Activated naive CD8-positive, alpha-beta T cell treated with anti-CD3 and anti-CD28 coated beads, Interleukin-2, amount 50 U/mL, for 24 hours (primary cell): Measurements from ENCODE around the gene TMEM39B.
A peak's percentile ranks its signal among the peaks of the same experiment; 100 is the strongest.
"Not testable (repeated sequence)": the region's sequence is repeated elsewhere in the genome, so short reads cannot be mapped to it uniquely, and the experiment has no call there.

ENCODE experiments used
- ATAC-seq: fragments of 150-1000 bp; cut with Tn5 transposase; one replicate; pipeline ENCODE4 v1.10.0; 2021
- DNase-seq: peaks from one replicate; pipeline ENCODE4 v3.0.0; 2021
- H3K27ac Mint-ChIP-seq: one replicate; pipeline ENCODE4 v1.8.0; 2021; ENCODE audit warnings: mild to moderate bottlenecking, mixed read lengths
- H3K27me3 Mint-ChIP-seq: one replicate; pipeline ENCODE4 v1.8.0; 2021; ENCODE audit warnings: mixed read lengths
- H3K36me3 Mint-ChIP-seq: one replicate; pipeline ENCODE4 v1.8.0; 2021; ENCODE audit warnings: low read depth, mixed read lengths
- H3K4me1 Mint-ChIP-seq: one replicate; pipeline ENCODE4 v1.8.0; 2021; ENCODE audit warnings: mixed read lengths
- H3K4me3 Mint-ChIP-seq: one replicate; pipeline ENCODE4 v1.8.0; 2021; ENCODE audit warnings: mild to moderate bottlenecking, moderate library complexity, mixed read lengths
- H3K9me3 Mint-ChIP-seq: one replicate; pipeline ENCODE4 v1.8.0; 2021; ENCODE audit warnings: mixed read lengths

TMEM39B gene

GRCh38 chr1:32113436-32113835, 40.7 kb downstream of the TMEM39B start:
- not testable (repeated sequence) for H3K27me3 Mint-ChIP-seq, DNase-seq, H3K27ac Mint-ChIP-seq, H3K4me3 Mint-ChIP-seq, H3K9me3 Mint-ChIP-seq, ATAC-seq
- Mint-ChIP-seq H3K36me3 (peaks cover 20% of the 10 kb centered on the region), H3K4me1 (peaks cover 71% of the 10 kb centered on the region)

GRCh38 chr1:32114420-32114819, 41.7 kb downstream of the TMEM39B start:
- Mint-ChIP-seq H3K36me3 (peaks cover 15% of the 10 kb centered on the region), H3K9me3 (no peaks in the 10 kb centered on the region), H3K4me3 (no peak overlapping the region), H3K4me1 (peaks cover 69% of the 10 kb centered on the region), H3K27me3 (no peaks in the 10 kb centered on the region), H3K27ac (no peak overlapping the region)
- ATAC-seq (no peak), DNase-seq (no peak)

GRCh38 chr1:32115496-32115895, 42.8 kb downstream of the TMEM39B start:
- Mint-ChIP-seq H3K27ac (no peak overlapping the region), H3K9me3 (no peaks in the 10 kb centered on the region), H3K4me3 (no peak overlapping the region), H3K4me1 (peaks cover 59% of the 10 kb centered on the region), H3K36me3 (peaks cover 12% of the 10 kb centered on the region), H3K27me3 (no peaks in the 10 kb centered on the region)
- ATAC-seq, result no peak
- DNase-seq, result no peak

- no peaks in the 10 kb centered on the region for H3K27me3 Mint-ChIP-seq
- H3K4me1 Mint-ChIP-seq, result peaks cover 59% of the 10 kb centered on the region
- H3K27ac Mint-ChIP-seq, result no peak overlapping the region
Measured at GRCh38 chr1:32116531-32116930, 43.8 kb downstream of the TMEM39B start.

GRCh38 chr1:32122151-32122550, 49.4 kb downstream of the TMEM39B start:
- H3K4me1 Mint-ChIP-seq, result peaks cover 49% of the 10 kb centered on the region
- peak overlapping the region; percentile 66 for H3K27ac Mint-ChIP-seq
- DNase-seq, result no peak
- H3K9me3 Mint-ChIP-seq, result no peaks in the 10 kb centered on the region
- no peak overlapping the region for H3K4me3 Mint-ChIP-seq
- no peak for ATAC-seq
- peaks cover 11% of the 10 kb centered on the region for H3K36me3 Mint-ChIP-seq
- H3K27me3 Mint-ChIP-seq, result no peaks in the 10 kb centered on the region

More at GRCh38 chr1:32116531-32116930, 43.8 kb downstream of the TMEM39B start:
- H3K9me3 Mint-ChIP-seq, result no peaks in the 10 kb centered on the region
- peaks cover 18% of the 10 kb centered on the region for H3K36me3 Mint-ChIP-seq
- H3K4me3 Mint-ChIP-seq, result no peak overlapping the region
- no peak for ATAC-seq
- DNase-seq, result no peak

GRCh38 chr1:32123361-32123760, 50.6 kb downstream of the TMEM39B start:
- not testable (repeated sequence) for H3K27ac Mint-ChIP-seq, H3K9me3 Mint-ChIP-seq, H3K4me3 Mint-ChIP-seq, H3K27me3 Mint-ChIP-seq, ATAC-seq, DNase-seq
- Mint-ChIP-seq H3K4me1 (peaks cover 53% of the 10 kb centered on the region), H3K36me3 (peaks cover 12% of the 10 kb centered on the region)

- no peaks in the 10 kb centered on the region for H3K27me3 Mint-ChIP-seq
- no peak for ATAC-seq
- H3K27ac Mint-ChIP-seq, result no peak overlapping the region
- no peak overlapping the region for H3K4me3 Mint-ChIP-seq
- peaks cover 18% of the 10 kb centered on the region for H3K36me3 Mint-ChIP-seq
- DNase-seq, result no peak
- no peaks in the 10 kb centered on the region for H3K9me3 Mint-ChIP-seq
- peaks cover 54% of the 10 kb centered on the region for H3K4me1 Mint-ChIP-seq
Measured at GRCh38 chr1:32125313-32125712, 52.6 kb downstream of the TMEM39B start.

- Mint-ChIP-seq H3K36me3 (peaks cover 16% of the 10 kb centered on the region), H3K27ac (no peak overlapping the region), H3K27me3 (no peaks in the 10 kb centered on the region), H3K4me1 (peaks cover 41% of the 10 kb centered on the region), H3K9me3 (no peaks in the 10 kb centered on the region), H3K4me3 (no peak overlapping the region)
- no peak for ATAC-seq
- DNase-seq, result no peak
Measured at GRCh38 chr1:32126770-32127169, 54.0 kb downstream of the TMEM39B start.

- Mint-ChIP-seq H3K27me3 (no peaks in the 10 kb centered on the region), H3K9me3 (no peaks in the 10 kb centered on the region), H3K36me3 (peaks cover 16% of the 10 kb centered on the region), H3K4me1 (peaks cover 33% of the 10 kb centered on the region), H3K4me3 (no peak overlapping the region), H3K27ac (peak overlapping the region; percentile 1)
- ATAC-seq (no peak), DNase-seq (no peak)
Measured at GRCh38 chr1:32127409-32128198, 54.9 kb downstream of the TMEM39B start.

- peaks cover 16% of the 10 kb centered on the region for H3K36me3 Mint-ChIP-seq
Measured at GRCh38 chr1:32128479-32128878, 55.7 kb downstream of the TMEM39B start.

GRCh38 chr1:32128964-32129363, 56.2 kb downstream of the TMEM39B start:
- ATAC-seq (no peak), DNase-seq (no peak)
- Mint-ChIP-seq H3K4me3 (no peak overlapping the region), H3K4me1 (peaks cover 24% of the 10 kb centered on the region), H3K27ac (no peak overlapping the region), H3K27me3 (no peaks in the 10 kb centered on the region), H3K36me3 (peaks cover 16% of the 10 kb centered on the region), H3K9me3 (no peaks in the 10 kb centered on the region)

More at GRCh38 chr1:32128479-32128878, 55.7 kb downstream of the TMEM39B start:
- no peaks in the 10 kb centered on the region for H3K27me3 Mint-ChIP-seq
- H3K4me1 Mint-ChIP-seq, result peaks cover 25% of the 10 kb centered on the region
- H3K27ac Mint-ChIP-seq, result no peak overlapping the region
- H3K9me3 Mint-ChIP-seq, result no peaks in the 10 kb centered on the region
- DNase-seq, result no peak
- H3K4me3 Mint-ChIP-seq, result no peak overlapping the region
- ATAC-seq, result no peak

GRCh38 chr1:32133950-32134280, 61.2 kb downstream of the TMEM39B start:
- not testable (repeated sequence) for H3K9me3 Mint-ChIP-seq, DNase-seq, H3K27ac Mint-ChIP-seq, H3K27me3 Mint-ChIP-seq, ATAC-seq, H3K4me3 Mint-ChIP-seq
- H3K36me3 Mint-ChIP-seq, result peaks cover 23% of the 10 kb centered on the region
- H3K4me1 Mint-ChIP-seq, result peaks cover 18% of the 10 kb centered on the region

- H3K27ac Mint-ChIP-seq, result no peak overlapping the region
- H3K36me3 Mint-ChIP-seq, result peaks cover 18% of the 10 kb centered on the region
- DNase-seq (no peak), ATAC-seq (no peak)
- H3K9me3 Mint-ChIP-seq, result no peaks in the 10 kb centered on the region
- no peaks in the 10 kb centered on the region for H3K27me3 Mint-ChIP-seq
- peaks cover 40% of the 10 kb centered on the region for H3K4me1 Mint-ChIP-seq
- H3K4me3 Mint-ChIP-seq, result no peak overlapping the region
Measured at GRCh38 chr1:32137111-32137510, 64.4 kb downstream of the TMEM39B start.

- H3K4me1 Mint-ChIP-seq, result peaks cover 46% of the 10 kb centered on the region
Measured at GRCh38 chr1:32138965-32139364, 66.2 kb downstream of the TMEM39B start.

GRCh38 chr1:32142446-32143301, 69.9 kb downstream of the TMEM39B start:
- Mint-ChIP-seq H3K9me3 (no peaks in the 10 kb centered on the region), H3K4me3 (no peak overlapping the region), H3K4me1 (peaks cover 58% of the 10 kb centered on the region), H3K27ac (peak overlapping the region; percentile 68), H3K27me3 (no peaks in the 10 kb centered on the region), H3K36me3 (peaks cover 20% of the 10 kb centered on the region)
- no peak for DNase-seq
- no peak for ATAC-seq

More at GRCh38 chr1:32138965-32139364, 66.2 kb downstream of the TMEM39B start:
- Mint-ChIP-seq H3K27ac (peak overlapping the region; percentile 5), H3K4me3 (no peak overlapping the region), H3K36me3 (peaks cover 18% of the 10 kb centered on the region), H3K9me3 (no peaks in the 10 kb centered on the region), H3K27me3 (no peaks in the 10 kb centered on the region)
- no peak for ATAC-seq
- no peak for DNase-seq
